ENCODE measurements around the gene EML4.

- TF ChIP-seq CTCF (IDR thresholded peaks at IDR 0.05) (no peak), POLR2A (IDR thresholded peaks at IDR 0.05) (no peak)
Measured at GRCh38 chr2:42298996-42299754, 130.0 kb downstream of the EML4 start.

All from ovary (tissue), 3 donors.